A549 (cell line): ENCODE data around the gene ATP5PO. TPM values are rescaled to one million over a fixed set of nuclear protein-coding genes. Genes with fewer than 3 reads are reported as not detected.

Experiments used
- ATAC-seq, 2 experiments: fragments of 200-7000 bp in 1 of 2; fragments of >200 bp in 1 of 2; cut with Nextera tagmentation in 1 of 2; cut with Tn5 transposase in 1 of 2; 3 replicates each; pipeline versions ENCODE4 v1.8.0 to v1.9.1; 2018 to 2020; ENCODE audit warnings: mild to moderate bottlenecking in 1 of 2, moderate library complexity in 1 of 2
- CTCF ChIA-PET: fragments of 300-600 bp; sonication (Branson Sonifier 250); formaldehyde crosslinking; extraction: SDS; loops from one replicate; lab custom pipeline; 2021; ENCODE audit warnings: antibody characterized with exemption, inconsistent platforms; lab: Yijun Ruan, JAX
- POLR2A ChIA-PET: fragments of 350-600 bp; formaldehyde crosslinking; extraction: SDS; loops from one replicate; lab custom pipeline; 2021; ENCODE audit warnings: antibody characterized with exemption, inconsistent platforms; lab: Yijun Ruan, JAX
- DNase-seq, 2 experiments: peaks; one replicate each; pipeline versions ENCODE4 v3.0.0 to v3.0.0-alpha.2; 2011 to 2016; ENCODE audit warnings: low read depth in 1 of 2, low spot score in 1 of 2
- FAIRE-seq: peaks from 2 replicates; lab custom pipeline; 2011; peaks lifted over from hg19 to GRCh38; lab: Jason Lieb, UNC
- H3K27ac ChIP-seq, 2 experiments: fragments of >200 bp; sonication (Bioruptor Twin); formaldehyde crosslinking; 3 replicates each; pipeline ENCODE4 v1.5.1; 2016 to 2017
- H3K4me1 ChIP-seq: fragments of >200 bp; sonication (Bioruptor Twin); formaldehyde crosslinking; 3 replicates; pipeline ENCODE4 v1.6.1; 2016
- H3K4me2 ChIP-seq: fragments of >200 bp; sonication (Bioruptor Twin); formaldehyde crosslinking; 3 replicates; pipeline ENCODE4 v1.6.1; 2016
- H3K4me3 ChIP-seq: fragments of >200 bp; sonication (Bioruptor Twin); formaldehyde crosslinking; 3 replicates; pipeline ENCODE4 v1.5.1; 2016
- H3K9me3 ChIP-seq: fragments of >200 bp; sonication (Bioruptor Twin); formaldehyde crosslinking; 3 replicates; pipeline ENCODE4 v1.6.1; 2016
- BHLHE40 ChIP-seq: IDR thresholded peaks from 2 replicates; pipeline ENCODE4 v1.6.1; 2012; ENCODE audit warnings: low read depth, low read length, inconsistent platforms
- CBX2 ChIP-seq: fragments of 200-600 bp; sonication (generic); IDR thresholded peaks from 2 replicates; pipeline ENCODE4 v1.6.1; 2016; ENCODE audit warnings: low read depth, mild to moderate bottlenecking, borderline replicate concordance
- CBX8 ChIP-seq: fragments of 200-600 bp; sonication (generic); IDR thresholded peaks from 2 replicates; pipeline ENCODE4 v1.6.1; 2016
- CHD4 ChIP-seq: fragments of 200-600 bp; sonication (generic); IDR thresholded peaks from 2 replicates; pipeline ENCODE4 v1.6.1; 2016; ENCODE audit warnings: antibody characterized with exemption, mild to moderate bottlenecking, borderline replicate concordance
- EHF ChIP-seq: fragments of 250-450 bp; sonication (Bioruptor Pico); IDR thresholded peaks from 2 replicates; pipeline ENCODE4 v1.5.0; 2020; ENCODE audit warnings: mild to moderate bottlenecking
- ESRRA ChIP-seq: fragments of 150-350 bp; IDR thresholded peaks from 2 replicates; pipeline ENCODE4 v1.6.1; 2014; ENCODE audit warnings: mild to moderate bottlenecking, low read length, borderline replicate concordance
- FOSL2 ChIP-seq, 2 experiments: fragments of 450-650 bp in 1 of 2; fragments of >200 bp in 1 of 2; sonication (Bioruptor Twin) in 1 of 2; formaldehyde crosslinking; IDR thresholded peaks; 2 replicates each; pipeline versions ENCODE4 v1.5.0 to v1.6.1; 2016 to 2020; ENCODE audit warnings: mild to moderate bottlenecking in 1 of 2, moderate library complexity in 1 of 2
- FOXS1 ChIP-seq: fragments of 250-450 bp; sonication (Bioruptor Pico); IDR thresholded peaks from 2 replicates; pipeline ENCODE4 v1.5.0; 2020; ENCODE audit warnings: mild to moderate bottlenecking, moderate library complexity
- HOXA7 ChIP-seq: fragments of 250-450 bp; sonication (Bioruptor Pico); IDR thresholded peaks from 2 replicates; pipeline ENCODE4 v1.5.0; 2020; ENCODE audit warnings: mild to moderate bottlenecking, moderate library complexity
- JUN ChIP-seq, 2 experiments: fragments of >200 bp; sonication (Bioruptor Twin); formaldehyde crosslinking; IDR thresholded peaks; 2 replicates in 1 of 2; 3 replicates in 1 of 2; pipeline ENCODE4 v1.6.1; 2016 to 2017
- JUNB ChIP-seq: fragments of >200 bp; sonication (Bioruptor Twin); formaldehyde crosslinking; IDR thresholded peaks from 2 replicates; pipeline ENCODE4 v1.6.1; 2016
- KDM1A ChIP-seq: fragments of 200-600 bp; sonication (generic); IDR thresholded peaks from 2 replicates; pipeline ENCODE4 v1.6.1; 2016; ENCODE audit warnings: low read depth, mild to moderate bottlenecking
- KDM5A ChIP-seq: fragments of 200-600 bp; sonication (generic); IDR thresholded peaks from 2 replicates; pipeline ENCODE4 v1.6.1; 2016; ENCODE audit warnings: antibody characterized with exemption, mild to moderate bottlenecking
- MAX ChIP-seq: IDR thresholded peaks from 2 replicates; pipeline ENCODE4 v1.6.1; 2012
- NR3C1 ChIP-seq: fragments of >200 bp; sonication (Bioruptor Twin); formaldehyde crosslinking; IDR thresholded peaks from 3 replicates; pipeline ENCODE4 v1.6.1; 2017
- PBX3 ChIP-seq: IDR thresholded peaks from 2 replicates; pipeline ENCODE4 v1.6.1; 2012
- POLR2A ChIP-seq: IDR thresholded peaks from 2 replicates; pipeline ENCODE4 v1.6.1; 2012; ENCODE audit warnings: mild to moderate bottlenecking, low read length
- POLR2AphosphoS2 ChIP-seq: conservative IDR thresholded peaks from 2 replicates; pipeline ENCODE4 v1.6.1; 2012; ENCODE audit warnings: low read length, improper control_type of control experiment, inconsistent platforms
- RNF2 ChIP-seq: fragments of 200-600 bp; sonication (generic); IDR thresholded peaks from 2 replicates; pipeline ENCODE4 v1.6.1; 2016; ENCODE audit warnings: low read depth, mild to moderate bottlenecking, antibody characterized with exemption, moderate library complexity, borderline replicate concordance
- SMC3 ChIP-seq: fragments of >200 bp; sonication (Bioruptor Twin); formaldehyde crosslinking; IDR thresholded peaks from 3 replicates; pipeline ENCODE4 v1.6.1; 2018; ENCODE audit warnings: inconsistent platforms
- TFCP2L1 ChIP-seq: fragments of 250-450 bp; sonication (Bioruptor Pico); IDR thresholded peaks from 2 replicates; pipeline ENCODE4 v1.5.0; 2021; ENCODE audit warnings: mild to moderate bottlenecking
- TP53 ChIP-seq: fragments of 250-450 bp; sonication (Bioruptor Pico); IDR thresholded peaks from 2 replicates; pipeline ENCODE4 v1.5.0; 2021; ENCODE audit warnings: mild to moderate bottlenecking, moderate library complexity
- ZC3H11A ChIP-seq: fragments of 450-650 bp; IDR thresholded peaks from 2 replicates; pipeline ENCODE4 v1.6.1; 2014; ENCODE audit warnings: antibody characterized with exemption, mild to moderate bottlenecking
- ZFP36 ChIP-seq: fragments of 450-650 bp; IDR thresholded peaks from 2 replicates; pipeline ENCODE4 v1.6.1; 2014; ENCODE audit warnings: borderline replicate concordance; ENCODE audit not compliant: partially characterized antibody
- ZNF302 ChIP-seq: fragments of 250-450 bp; sonication (Bioruptor Pico); IDR thresholded peaks from 2 replicates; pipeline ENCODE4 v1.9.0; 2021; ENCODE audit warnings: inconsistent platforms, mild to moderate bottlenecking, moderate library complexity
- WGBS: methylation state at CpG from one replicate; pipeline ENCODE4 v1.1.6; 2017; ENCODE audit errors: missing lambda C conversion rate; 5-methylcytosine and 5-hydroxymethylcytosine counted together
- polyA plus RNA-seq, 4 experiments: library from polyadenylated mRNA; depleted of rRNA in 3 of 4; stranded (reverse); fragments of >200 nt; fragmentation: RNase III in 1 of 4; extraction: RNeasy Plus Mini Kit Qiagen cat#74134 plus additional on column Dnase treatment in 1 of 4; gene quantifications; 2 replicates in 3 of 4; 3 replicates in 1 of 4; pipeline ENCODE4 v1.2.3, GENCODE V29; 2011 to 2017
- TF ChIP-seq, protein P1 (sequence below): fragments of 200-600 bp; sonication (generic); IDR thresholded peaks from 2 replicates; pipeline ENCODE4 v1.6.1; 2016; ENCODE audit warnings: antibody characterized with exemption, mild to moderate bottlenecking, moderate library complexity
- TF ChIP-seq, protein P2 (sequence below): IDR thresholded peaks from 2 replicates; pipeline ENCODE4 v1.6.1; 2012; ENCODE audit warnings: low read depth, borderline replicate concordance
- TF ChIP-seq, protein P3 (sequence below): fragments of 250-450 bp; sonication (Bioruptor Pico); IDR thresholded peaks from 2 replicates; pipeline ENCODE4 v1.5.0; 2020; ENCODE audit warnings: low read depth, mild to moderate bottlenecking, moderate library complexity

ATP5PO gene
- polyA plus RNA-seq, 2 of the 4 experiments (the other 2 are of a cell fraction), result 143 to 252 TPM

GRCh38 chr21:33937146-33937545, 21.5 kb upstream of the ATP5PO start:
- POLR2A ChIA-PET, result no interaction called here
- no peak for ATAC-seq
- no peak overlapping the region for H3K4me3 ChIP-seq
- H3K4me2 ChIP-seq, result no peak overlapping the region
- H3K27ac ChIP-seq, result no peak overlapping the region
- no peak for DNase-seq
- FAIRE-seq, result no peak
- no peaks in the 10 kb centered on the region for H3K4me1 ChIP-seq
- CTCF ChIA-PET, result interaction anchor here (6.0 kb wide), 1 partner anchor 13 kb away, joined by 42 read pairs; no protein-coding TSS in a partner anchor
- H3K9me3 ChIP-seq, result no peaks in the 10 kb centered on the region
- 96% methylated on average over 4 of the region's 4 CpGs for WGBS
- TF ChIP-seq HOXA7, result no peak
- TF ChIP-seq NR3C1, result no peak
- no peak for TF ChIP-seq POLR2AphosphoS2
- TF ChIP-seq, protein P1, sequence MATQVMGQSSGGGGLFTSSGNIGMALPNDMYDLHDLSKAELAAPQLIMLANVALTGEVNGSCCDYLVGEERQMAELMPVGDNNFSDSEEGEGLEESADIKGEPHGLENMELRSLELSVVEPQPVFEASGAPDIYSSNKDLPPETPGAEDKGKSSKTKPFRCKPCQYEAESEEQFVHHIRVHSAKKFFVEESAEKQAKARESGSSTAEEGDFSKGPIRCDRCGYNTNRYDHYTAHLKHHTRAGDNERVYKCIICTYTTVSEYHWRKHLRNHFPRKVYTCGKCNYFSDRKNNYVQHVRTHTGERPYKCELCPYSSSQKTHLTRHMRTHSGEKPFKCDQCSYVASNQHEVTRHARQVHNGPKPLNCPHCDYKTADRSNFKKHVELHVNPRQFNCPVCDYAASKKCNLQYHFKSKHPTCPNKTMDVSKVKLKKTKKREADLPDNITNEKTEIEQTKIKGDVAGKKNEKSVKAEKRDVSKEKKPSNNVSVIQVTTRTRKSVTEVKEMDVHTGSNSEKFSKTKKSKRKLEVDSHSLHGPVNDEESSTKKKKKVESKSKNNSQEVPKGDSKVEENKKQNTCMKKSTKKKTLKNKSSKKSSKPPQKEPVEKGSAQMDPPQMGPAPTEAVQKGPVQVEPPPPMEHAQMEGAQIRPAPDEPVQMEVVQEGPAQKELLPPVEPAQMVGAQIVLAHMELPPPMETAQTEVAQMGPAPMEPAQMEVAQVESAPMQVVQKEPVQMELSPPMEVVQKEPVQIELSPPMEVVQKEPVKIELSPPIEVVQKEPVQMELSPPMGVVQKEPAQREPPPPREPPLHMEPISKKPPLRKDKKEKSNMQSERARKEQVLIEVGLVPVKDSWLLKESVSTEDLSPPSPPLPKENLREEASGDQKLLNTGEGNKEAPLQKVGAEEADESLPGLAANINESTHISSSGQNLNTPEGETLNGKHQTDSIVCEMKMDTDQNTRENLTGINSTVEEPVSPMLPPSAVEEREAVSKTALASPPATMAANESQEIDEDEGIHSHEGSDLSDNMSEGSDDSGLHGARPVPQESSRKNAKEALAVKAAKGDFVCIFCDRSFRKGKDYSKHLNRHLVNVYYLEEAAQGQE, result no peak
- TF ChIP-seq JUNB, result no peak
- no peak for TF ChIP-seq RNF2
- no peak for TF ChIP-seq EHF (CRISPR knock-in tag)
- TF ChIP-seq PBX3, result no peak
- TF ChIP-seq, protein P2, sequence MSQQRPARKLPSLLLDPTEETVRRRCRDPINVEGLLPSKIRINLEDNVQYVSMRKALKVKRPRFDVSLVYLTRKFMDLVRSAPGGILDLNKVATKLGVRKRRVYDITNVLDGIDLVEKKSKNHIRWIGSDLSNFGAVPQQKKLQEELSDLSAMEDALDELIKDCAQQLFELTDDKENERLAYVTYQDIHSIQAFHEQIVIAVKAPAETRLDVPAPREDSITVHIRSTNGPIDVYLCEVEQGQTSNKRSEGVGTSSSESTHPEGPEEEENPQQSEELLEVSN, result no peak

DNA sequence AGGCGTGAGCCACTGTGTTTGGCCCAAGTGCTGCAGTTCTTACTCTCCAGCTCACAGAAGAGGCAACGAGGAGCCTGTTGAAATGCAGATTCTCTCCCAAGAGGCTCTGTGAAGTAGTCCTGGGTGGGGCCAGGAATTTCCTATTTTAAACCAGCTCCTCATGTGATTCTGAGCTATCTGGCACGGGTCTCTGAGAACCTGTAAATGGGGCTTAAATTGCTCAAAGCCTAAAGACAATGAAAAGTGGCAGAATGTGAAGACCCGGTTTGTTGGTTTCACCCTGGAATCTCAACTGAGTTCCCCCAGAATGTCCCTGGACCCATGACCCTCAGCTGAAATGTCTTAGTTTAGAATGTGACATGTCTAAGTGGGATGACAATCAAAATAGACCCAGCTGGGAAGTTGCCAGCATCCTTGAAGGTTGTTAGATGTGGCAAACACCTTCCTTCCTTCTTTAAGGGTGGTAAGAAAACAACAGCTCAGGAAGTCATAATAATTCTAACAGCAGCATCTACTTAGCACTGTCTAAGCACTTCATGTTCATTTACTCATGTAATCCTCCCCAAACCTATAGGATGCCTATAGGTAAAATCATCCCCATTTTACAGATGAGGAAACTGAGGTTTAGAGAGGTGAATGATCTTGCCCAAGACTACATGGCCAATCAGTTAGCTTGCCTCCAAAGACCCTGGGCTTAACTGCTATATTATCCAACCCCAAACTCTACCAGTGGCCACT, 20.9 kb upstream of the ATP5PO start:
- Histone ChIP-seq H3K4me3 (no peak overlapping the region), H3K27ac (no peak overlapping the region), H3K4me2 (no peak overlapping the region), H3K9me3 (no peaks in the 10 kb centered on the region), H3K4me1 (no peaks in the 10 kb centered on the region)
- no peak for FAIRE-seq
- no peak for ATAC-seq
- 68% methylated on average over 4 of the region's 4 CpGs for WGBS
- no peak for DNase-seq
- TF ChIP-seq POLR2A (no peak), TFCP2L1 (CRISPR knock-in tag) (no peak), ZFP36 (no peak), CBX2 (no peak), ZC3H11A (no peak), SMC3 (no peak), FOSL2 (IDR thresholded peaks at IDR 0.05) (no peak), FOSL2 (CRISPR knock-in tag; IDR thresholded peaks at IDR 0.05) (no peak)
- ChIA-PET CTCF (interaction anchor here (1.4 to 6.0 kb wide), 2 partner anchors 13 to 412 kb away, joined by 4 to 42 read pairs; no protein-coding TSS in a partner anchor), POLR2A (no interaction called here)

DNA sequence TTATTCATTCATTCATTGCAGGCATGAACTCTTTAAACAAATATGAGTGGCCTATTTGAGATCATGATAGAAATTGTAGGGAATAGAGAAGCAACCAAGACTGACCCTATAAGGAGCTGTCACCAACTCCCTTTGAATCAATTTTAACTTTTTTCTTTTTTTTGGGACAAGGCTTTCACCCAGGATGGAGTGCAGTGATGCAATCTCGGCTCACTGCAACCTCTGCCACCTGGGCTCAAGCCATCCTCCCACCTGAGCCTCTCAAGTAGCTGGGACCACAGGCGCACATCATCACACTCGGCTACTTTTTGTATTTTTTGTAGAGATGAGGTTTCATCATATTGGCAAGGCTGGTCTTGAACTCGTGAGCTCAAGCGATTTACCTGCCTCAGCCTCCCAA, 17.1 kb upstream of the ATP5PO start:
- Histone ChIP-seq H3K4me3 (no peak overlapping the region), H3K27ac (no peak overlapping the region), H3K4me2 (no peak overlapping the region), H3K9me3 (no peaks in the 10 kb centered on the region), H3K4me1 (no peaks in the 10 kb centered on the region)
- CTCF ChIA-PET, result interaction anchor here (6.0 kb wide), 1 partner anchor 9 kb away, joined by 42 read pairs; no protein-coding TSS in a partner anchor
- FAIRE-seq (no peak), ATAC-seq (no peak), DNase-seq (no peak)
- WGBS, result 83% methylated on average over 5 of the region's 5 CpGs
- POLR2A ChIA-PET, result no interaction called here
- TF ChIP-seq KDM1A, result no peak
- TF ChIP-seq BHLHE40, result no peak
- no peak for TF ChIP-seq CBX8
- TF ChIP-seq FOXS1 (CRISPR knock-in tag), result no peak
- TF ChIP-seq MAX, result no peak
- TF ChIP-seq ZNF302 (CRISPR knock-in tag), result no peak
- no peak for TF ChIP-seq JUN (IDR thresholded peaks at IDR 0.05)
- TF ChIP-seq, protein P3, sequence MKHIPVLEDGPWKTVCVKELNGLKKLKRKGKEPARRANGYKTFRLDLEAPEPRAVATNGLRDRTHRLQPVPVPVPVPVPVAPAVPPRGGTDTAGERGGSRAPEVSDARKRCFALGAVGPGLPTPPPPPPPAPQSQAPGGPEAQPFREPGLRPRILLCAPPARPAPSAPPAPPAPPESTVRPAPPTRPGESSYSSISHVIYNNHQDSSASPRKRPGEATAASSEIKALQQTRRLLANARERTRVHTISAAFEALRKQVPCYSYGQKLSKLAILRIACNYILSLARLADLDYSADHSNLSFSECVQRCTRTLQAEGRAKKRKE (CRISPR knock-in tag), result no peak
- no peak for TF ChIP-seq NR3C1
- TF ChIP-seq KDM5A, result no peak
- TF ChIP-seq TP53 (CRISPR knock-in tag), result no peak
- no peak for TF ChIP-seq CHD4
- no peak for TF ChIP-seq RNF2
- TF ChIP-seq ESRRA, result no peak
